DMS153 (cell line): ENCODE data around the gene RCC1.
"Not testable (repeated sequence)": the region's sequence is repeated elsewhere in the genome, so short reads cannot be mapped to it uniquely, and the experiment has no call there.

Source experiments
- DNase-seq: peaks from one replicate; lab custom pipeline; 2025; lab: John Stamatoyannopoulos, UW

RCC1 gene

GRCh38 chr1:28510970-28511440, 5.2 kb downstream of the RCC1 start:
- DNase-seq: no peak

GRCh38 chr1:28512058-28512611, 6.3 kb downstream of the RCC1 start:
- no peak for DNase-seq

GRCh38 chr1:28514445-28514933, 8.6 kb downstream of the RCC1 start:
- DNase-seq: not testable (repeated sequence)

GRCh38 chr1:28516518-28516956, 10.7 kb downstream of the RCC1 start:
- no peak for DNase-seq

GRCh38 chr1:28517649-28517999, 11.8 kb downstream of the RCC1 start:
- DNase-seq: no peak

GRCh38 chr1:28518000-28518744, 12.3 kb downstream of the RCC1 start:
- DNase-seq: peak; percentile 92

- no peak for DNase-seq
These were observed 13.0 kb downstream of the RCC1 start for GRCh38 chr1:28518745-28519341.

GRCh38 chr1:28519946-28520725, 14.3 kb downstream of the RCC1 start:
- DNase-seq: no peak

GRCh38 chr1:28520796-28521195, 15.0 kb downstream of the RCC1 start:
- not testable (repeated sequence) for DNase-seq

GRCh38 chr1:28521502-28522164, 15.8 kb downstream of the RCC1 start:
- DNase-seq: no peak

GRCh38 chr1:28522537-28522936, 16.7 kb downstream of the RCC1 start:
- DNase-seq: not testable (repeated sequence)

- DNase-seq: not testable (repeated sequence)
These were observed 19.3 kb downstream of the RCC1 start for GRCh38 chr1:28525002-28525642.

- DNase-seq: no peak
These were observed 21.0 kb downstream of the RCC1 start for GRCh38 chr1:28526886-28527285.

- DNase-seq: no peak
These were observed 24.6 kb downstream of the RCC1 start for GRCh38 chr1:28530456-28530855.

- no peak for DNase-seq
These were observed 28.8 kb downstream of the RCC1 start for GRCh38 chr1:28534671-28535070.

- no peak for DNase-seq
These were observed 29.3 kb downstream of the RCC1 start for GRCh38 chr1:28535180-28535579.

- no peak for DNase-seq
These were observed 31.8 kb downstream of the RCC1 start for GRCh38 chr1:28537457-28538199.

- no peak for DNase-seq
These were observed 32.4 kb downstream of the RCC1 start for GRCh38 chr1:28538286-28538685.

- DNase-seq: no peak
These were observed 34.8 kb downstream of the RCC1 start for GRCh38 chr1:28540651-28541050.

- not testable (repeated sequence) for DNase-seq
These were observed 35.7 kb downstream of the RCC1 start for GRCh38 chr1:28541414-28542015.
